NCI-H1436 (cell line): ENCODE results near the gene NPHP1.
"Not testable (repeated sequence)": the region's sequence is repeated elsewhere in the genome, so short reads cannot be mapped to it uniquely, and the experiment has no call there.

Experiments
- DNase-seq: peaks from one replicate; lab custom pipeline; 2025; lab: John Stamatoyannopoulos, UW

NPHP1 gene

GRCh38 chr2:110197452-110197851, 7.4 kb downstream of the NPHP1 start:
- no peak for DNase-seq

GRCh38 chr2:110190169-110190568, 14.6 kb downstream of the NPHP1 start:
- not testable (repeated sequence) for DNase-seq

GRCh38 chr2:110182449-110182848, 22.4 kb downstream of the NPHP1 start:
- no peak for DNase-seq

- DNase-seq: no peak
Measured at GRCh38 chr2:110180036-110180435, 24.8 kb downstream of the NPHP1 start.

- no peak for DNase-seq
Measured at GRCh38 chr2:110173523-110173922, 31.3 kb downstream of the NPHP1 start.

- no peak for DNase-seq
Measured at GRCh38 chr2:110172506-110172905, 32.3 kb downstream of the NPHP1 start.

- DNase-seq: no peak
Measured at GRCh38 chr2:110170102-110170501, 34.7 kb downstream of the NPHP1 start.

- no peak for DNase-seq
Measured at GRCh38 chr2:110167326-110168000, 37.4 kb downstream of the NPHP1 start.

GRCh38 chr2:110166266-110166665, 38.5 kb downstream of the NPHP1 start:
- DNase-seq: no peak

- no peak for DNase-seq
Measured at GRCh38 chr2:110157153-110157793, 47.5 kb downstream of the NPHP1 start.

GRCh38 chr2:110154828-110155227, 50.0 kb downstream of the NPHP1 start:
- not testable (repeated sequence) for DNase-seq

GRCh38 chr2:110154188-110154587, 50.6 kb downstream of the NPHP1 start:
- DNase-seq: not testable (repeated sequence)

- no peak for DNase-seq
Measured at GRCh38 chr2:110153416-110153815, 51.4 kb downstream of the NPHP1 start.

GRCh38 chr2:110152943-110153342, 51.9 kb downstream of the NPHP1 start:
- DNase-seq: no peak

- DNase-seq: no peak
Measured at GRCh38 chr2:110149330-110150220, 55.2 kb downstream of the NPHP1 start.

GRCh38 chr2:110146945-110147332, 57.9 kb downstream of the NPHP1 start:
- no peak for DNase-seq

- no peak for DNase-seq
Measured at GRCh38 chr2:110146183-110146944, 58.4 kb downstream of the NPHP1 start.

- DNase-seq: no peak
Measured at GRCh38 chr2:110143982-110144381, 60.8 kb downstream of the NPHP1 start.

- no peak for DNase-seq
Measured at GRCh38 chr2:110140401-110140800, 64.4 kb downstream of the NPHP1 start.

GRCh38 chr2:110134025-110134424, 70.8 kb downstream of the NPHP1 start:
- DNase-seq: no peak

- DNase-seq: no peak
Measured at GRCh38 chr2:110131166-110131565, 73.6 kb downstream of the NPHP1 start.

GRCh38 chr2:110130757-110131156, 74.1 kb downstream of the NPHP1 start:
- DNase-seq: no peak
